ENCODE measurements around the gene MPHOSPH10. TPM values are rescaled to one million over a fixed set of nuclear protein-coding genes. Genes with fewer than 3 reads are reported as not detected.

Gene MPHOSPH10
- total RNA-seq, 6 donors from 2014 or later: 11.7 to 35.6 (median 25.8) TPM

- WGBS, 2 donors: 92 to 95% methylated on average over 7 of the region's 7 CpGs
Measured at GRCh38 chr2:71122387-71123298, 7.8 kb upstream of the MPHOSPH10 start.

GRCh38 chr2:71125506-71126294 lies 4.7 kb upstream of the MPHOSPH10 start:
- Histone ChIP-seq H3K27me3 (no peaks in the 10 kb centered on the region), H3K36me3 (peaks cover 0 to 21% (median 3%) of the 10 kb centered on the region in 4 donors), H3K27ac (no peak overlapping the region), H3K4me3 (no peak overlapping the region), H3K4me1 (peaks cover 11 to 18% (median 16%) of the 10 kb centered on the region in 4 donors), H3K9me3 (no peaks in the 10 kb centered on the region)
- TF ChIP-seq EP300 (IDR thresholded peaks at IDR 0.05): no peak
- no peak for TF ChIP-seq POLR2A (IDR thresholded peaks at IDR 0.05)
- no peak for TF ChIP-seq CTCF (IDR thresholded peaks at IDR 0.05)
- 92 to 98% methylated on average over 7 of the region's 7 CpGs for WGBS, 2 donors
- DNase-seq (no peak), ATAC-seq (ENCODE audit: low FRiP score in 2 of 2) (no peak)

More at GRCh38 chr2:71122387-71123298, 7.8 kb upstream of the MPHOSPH10 start:
- TF ChIP-seq POLR2A (IDR thresholded peaks at IDR 0.05) (no peak), CTCF (IDR thresholded peaks at IDR 0.05) (no peak), POLR2AphosphoS5 (IDR thresholded peaks at IDR 0.05) (no peak), EP300 (IDR thresholded peaks at IDR 0.05) (no peak)
- Histone ChIP-seq H3K9me3 (no peaks in the 10 kb centered on the region), H3K4me3 (no peak overlapping the region), H3K4me1 (peaks cover 0 to 5% (median 2%) of the 10 kb centered on the region in 4 donors), H3K27ac (no peak overlapping the region), H3K36me3 (peaks cover 0 to 49% (median 10%) of the 10 kb centered on the region in 4 donors), H3K27me3 (no peaks in the 10 kb centered on the region)
- ATAC-seq (ENCODE audit: low FRiP score in 2 of 2) (no peak), DNase-seq (no peak)

- TF ChIP-seq POLR2AphosphoS5 (IDR thresholded peaks at IDR 0.05) (no peak), CTCF (IDR thresholded peaks at IDR 0.05) (no peak), POLR2A (IDR thresholded peaks at IDR 0.05) (no peak), EP300 (IDR thresholded peaks at IDR 0.05) (no peak)
- no peak for ATAC-seq (ENCODE audit: low FRiP score in 2 of 2)
- DNase-seq: no peak
- Histone ChIP-seq H3K27ac (no peak overlapping the region), H3K4me1 (peaks cover 22 to 28% (median 25%) of the 10 kb centered on the region in 4 donors), H3K4me3 (no peak overlapping the region), H3K27me3 (no peaks in the 10 kb centered on the region), H3K36me3 (peaks cover 0 to 16% (median 1%) of the 10 kb centered on the region in 4 donors), H3K9me3 (no peaks in the 10 kb centered on the region)
- WGBS, 2 donors: 82 to 87% methylated on average over 3 of the region's 3 CpGs
Measured at GRCh38 chr2:71126957-71127356, 3.5 kb upstream of the MPHOSPH10 start.

GRCh38 chr2:71129114-71129901 lies 1.1 kb upstream of the MPHOSPH10 start:
- H3K4me3 ChIP-seq: peak overlapping the region; percentile 71 to 97 (median 86)
- 1% methylated on average over 18 of the region's 18 CpGs for WGBS, 2 donors
- peaks cover 25 to 40% (median 31%) of the 10 kb centered on the region in 4 donors for H3K4me1 ChIP-seq
- no peak for TF ChIP-seq POLR2A (IDR thresholded peaks at IDR 0.05)
- no peak for TF ChIP-seq EP300 (IDR thresholded peaks at IDR 0.05)
- no peak for TF ChIP-seq POLR2AphosphoS5 (IDR thresholded peaks at IDR 0.05)
- no peak for TF ChIP-seq CTCF (IDR thresholded peaks at IDR 0.05)
- peaks cover 0 to 13% (median 1%) of the 10 kb centered on the region in 4 donors for H3K36me3 ChIP-seq
- H3K27me3 ChIP-seq: no peaks in the 10 kb centered on the region
- H3K9me3 ChIP-seq: no peaks in the 10 kb centered on the region
- DNase-seq (no peak), ATAC-seq (ENCODE audit: low FRiP score in 2 of 2) (no peak)
- H3K27ac ChIP-seq: peak overlapping the region; percentile 88 to 97 (median 90)
